HepG2 (cell line): ENCODE data around the gene KRT15. TPM values are rescaled to one million over a fixed set of nuclear protein-coding genes. Genes with fewer than 3 reads are reported as not detected.

Experiments
- ATAC-seq: fragments of 200-7000 bp; cut with Tn5 transposase; 3 replicates; pipeline ENCODE4 v1.9.1; 2020; ENCODE audit warnings: mild to moderate bottlenecking, moderate library complexity
- BruUV-seq: library from RNA; stranded (reverse); fragments of 400-500 nt; replicated peaks from 2 replicates; lab custom pipeline; 2021; lab: Mats Ljungman, UMichigan
- CTCF ChIA-PET: fragments of 300-600 bp; formaldehyde crosslinking; extraction: SDS; loops from one replicate; lab custom pipeline; 2021; ENCODE audit warnings: low total read pairs, inconsistent platforms, low intra/inter-chr PET ratio; lab: Yijun Ruan, JAX
- POLR2A ChIA-PET: fragments of 350-600 bp; sonication (Branson Sonifier 250); formaldehyde crosslinking; loops from one replicate; lab custom pipeline; 2020; ENCODE audit warnings: antibody characterized with exemption, inconsistent platforms; lab: Yijun Ruan, JAX
- DNase-seq: peaks from one replicate; pipeline ENCODE4 v3.0.0-alpha.2; 2015; ENCODE audit warnings: low spot score
- FAIRE-seq: peaks from 3 replicates; lab custom pipeline; 2011; peaks lifted over from hg19 to GRCh38; lab: Jason Lieb, UNC
- H2AFZ ChIP-seq: one replicate; pipeline ENCODE4 v1.6.1; 2011; ENCODE audit warnings: low read length, inconsistent platforms
- H3K27ac ChIP-seq: fragments of 300-600 bp; 3 replicates; pipeline ENCODE4 v1.8.0; 2011; ENCODE audit warnings: mixed run types, mild to moderate bottlenecking, mixed read lengths, low read length, inconsistent platforms; ENCODE audit not compliant: insufficient read depth; ENCODE audit errors: extremely low read length
- H3K27me3 ChIP-seq, 2 experiments: fragments of 200-600 bp in 1 of 2; 2 replicates in 1 of 2; 3 replicates in 1 of 2; pipeline versions ENCODE4 v1.6.0 to v1.8.0; 2011; ENCODE audit warnings: low read length in 2 of 2, mild to moderate bottlenecking in 2 of 2, moderate library complexity in 2 of 2, inconsistent platforms in 1 of 2; ENCODE audit not compliant: insufficient read depth in 2 of 2, control insufficient read depth in 1 of 2
- H3K36me3 ChIP-seq, 2 experiments: fragments of 200-600 bp in 1 of 2; replicated peaks in 1 of 2; 2 replicates in 1 of 2; 3 replicates in 1 of 2; pipeline versions ENCODE4 v1.5.1 to v1.8.0; 2011; ENCODE audit warnings: low read length in 2 of 2, inconsistent platforms in 1 of 2; ENCODE audit not compliant: insufficient read depth in 2 of 2, control insufficient read depth in 1 of 2
- H3K4me1 ChIP-seq: 2 replicates; pipeline ENCODE4 v1.5.1; 2012; ENCODE audit warnings: low read length, inconsistent platforms; ENCODE audit not compliant: insufficient read depth
- H3K4me2 ChIP-seq: 2 replicates; pipeline ENCODE4 v1.6.0; 2011; ENCODE audit warnings: low read depth, low read length, inconsistent platforms
- H3K4me3 ChIP-seq, 3 experiments: fragments of 200-600 bp in 1 of 3; sonication (generic), shearing (Covaris generic) in 1 of 3; replicated peaks in 1 of 3; 2 replicates each; pipeline ENCODE4 v1.5.1; 2011 to 2016; ENCODE audit warnings: low read length in 3 of 3, inconsistent platforms in 2 of 3, low read depth in 2 of 3, mild to moderate bottlenecking in 2 of 3, control low read depth in 1 of 3, mixed read lengths in 1 of 3; ENCODE audit not compliant: insufficient read depth in 1 of 3
- H3K79me2 ChIP-seq: one replicate; pipeline ENCODE4 v1.6.1; 2011; ENCODE audit warnings: low read length, inconsistent platforms; ENCODE audit not compliant: insufficient read depth
- H3K9ac ChIP-seq: 2 replicates; pipeline ENCODE4 v1.6.0; 2011; ENCODE audit warnings: mild to moderate bottlenecking, low read depth, low read length, inconsistent platforms; ENCODE audit not compliant: insufficient read depth
- H3K9me3 ChIP-seq: 2 replicates; pipeline ENCODE4 v1.5.1; 2012; ENCODE audit warnings: mild to moderate bottlenecking, low read length
- H4K20me1 ChIP-seq: 2 replicates; pipeline ENCODE4 v1.6.0; 2011; ENCODE audit warnings: inconsistent platforms, mild to moderate bottlenecking, low read length, moderate library complexity; ENCODE audit not compliant: insufficient read depth
- HOXA3 ChIP-seq: sonication (generic); formaldehyde crosslinking; IDR thresholded peaks from 2 replicates; pipeline ENCODE4 v1.5.0; 2020; ENCODE audit warnings: missing genetic modification reagents
- MTA3 ChIP-seq: sonication (generic); formaldehyde crosslinking; IDR thresholded peaks from 2 replicates; pipeline ENCODE4 v1.4.0; 2020; ENCODE audit warnings: missing genetic modification reagents
- RAD51 ChIP-seq: fragments of 450-650 bp; IDR thresholded peaks from 2 replicates; pipeline ENCODE4 v1.6.1; 2016; ENCODE audit warnings: borderline replicate concordance
- STAG1 ChIP-seq: sonication (generic); formaldehyde crosslinking; IDR thresholded peaks from 2 replicates; pipeline ENCODE4 v1.4.0; 2020; ENCODE audit warnings: missing genetic modification reagents
- USF2 ChIP-seq, 2 experiments: sonication (generic) in 1 of 2; formaldehyde crosslinking in 1 of 2; IDR thresholded peaks; 2 replicates each; pipeline versions ENCODE4 v1.5.1 to v1.6.1; 2011 to 2020; ENCODE audit warnings: borderline replicate concordance in 1 of 2, low read depth in 1 of 2, low read length in 1 of 2, mild to moderate bottlenecking in 1 of 2, missing genetic modification reagents in 1 of 2, moderate library complexity in 1 of 2
- WGBS: methylation state at CpG from one replicate; pipeline ENCODE4 v1.1.6; 2017; ENCODE audit warnings: low lambda C conversion rate; 5-methylcytosine and 5-hydroxymethylcytosine counted together
- in situ Hi-C: cut with HindIII; loops from 2 replicates; pipeline ENCODE4 v1.10.0; 2017; ENCODE audit warnings: low pct_unique_long_range_greater_than_20kb; ENCODE audit not compliant: extremely low pct_ligation_motif_present
- intact Hi-C: fragments of 100-400 bp; cut with micrococcal nuclease; formaldehyde crosslinking; loops from one replicate; pipeline ENCODE4 v1.10.0; 2022; ENCODE audit not compliant: unreplicated experiment
- polyA plus RNA-seq, 8 experiments: library from polyadenylated mRNA; depleted of rRNA in 3 of 8; stranded (reverse) in 7 of 8; unstranded in 1 of 8; fragments of >200 nt; fragmentation: Illumina TruSeq in 4 of 8; extraction: Trizol in 4 of 8; gene quantifications; 2 replicates each; pipeline versions ENCODE4 v1.2.1 to v1.2.3, GENCODE V29; 2011 to 2016; ENCODE audit warnings: low read depth in 4 of 8, missing spikeins in 1 of 8, mixed read lengths in 1 of 8; ENCODE audit not compliant: insufficient read depth in 1 of 8
- total RNA-seq, 5 experiments: library from RNA; depleted of rRNA; stranded (reverse); fragments of >200 nt; fragmentation: Illumina TruSeq; extraction: Trizol; gene quantifications; 2 replicates each; pipeline ENCODE4 v1.2.3, GENCODE V29; 2016; ENCODE audit warnings: low read depth in 1 of 5

Gene KRT15
- total and polyA plus RNA-seq, 2 of the 13 experiments (the other 11 are each of a cell fraction or from before 2014, with no cell fraction given), result 0.46 to 0.63 TPM

GRCh38 chr17:41478237-41478636 lies 40.5 kb downstream of the KRT15 start:
- Histone ChIP-seq H2AFZ (no peak overlapping the region), H3K4me3 (no peak overlapping the region), H3K79me2 (no peaks in the 10 kb centered on the region), H3K9me3 (no peaks in the 10 kb centered on the region), H3K27me3 (peaks cover 2 to 32% of the 10 kb centered on the region in 2 experiments; a peak in 3 of 5 replicates), H3K4me1 (no peaks in the 10 kb centered on the region), H3K36me3 (no peaks in the 10 kb centered on the region), H3K27ac (no peak overlapping the region), H3K4me2 (no peak overlapping the region), H3K9ac (no peak overlapping the region), H4K20me1 (no peaks in the 10 kb centered on the region)
- POLR2A ChIA-PET, result no interaction called here
- intact Hi-C loops, result no loop called here
- in situ Hi-C loops, result no loop called here
- BruUV-seq, result no TSS peak
- ATAC-seq (peak; percentile 60), DNase-seq (no peak), FAIRE-seq (no peak)
- TF ChIP-seq STAG1 (CRISPR knock-in tag) (0 out of 2 replicates have a peak, but pooled peaks have one; percentile 16), MTA3 (no peak)
- 61% methylated on average over 2 of the region's 8 CpGs for WGBS
- CTCF ChIA-PET, result no interaction called here

GRCh38 chr17:41476866-41477815 lies 41.5 kb downstream of the KRT15 start:
- no TSS peak for BruUV-seq
- no peaks in the 10 kb centered on the region for H3K36me3 ChIP-seq
- no peak overlapping the region for H2AFZ ChIP-seq
- no peak overlapping the region for H3K4me2 ChIP-seq
- ChIA-PET CTCF (no interaction called here), POLR2A (no interaction called here)
- in situ Hi-C loops, result no loop called here
- no peaks in the 10 kb centered on the region for H4K20me1 ChIP-seq
- no peak overlapping the region for H3K4me3 ChIP-seq
- FAIRE-seq, result no peak
- TF ChIP-seq USF2 (IDR thresholded peaks at IDR 0.05; ENCODE audit: low read depth, low read length) (0 out of 2 replicates have a peak, but pooled peaks have one; percentile 30), USF2 (CRISPR knock-in tag; IDR thresholded peaks at IDR 0.05; ENCODE audit: borderline replicate concordance) (no peak), HOXA3 (CRISPR knock-in tag) (no peak), RAD51 (peak; percentile 76; the same call in 1 of the 2 replicates)
- intact Hi-C loops, result no loop called here
- H3K4me1 ChIP-seq, result no peaks in the 10 kb centered on the region
- H3K9ac ChIP-seq, result no peak overlapping the region
- no peak for DNase-seq
- peaks cover 2 to 33% of the 10 kb centered on the region in 2 experiments; a peak in 3 of 5 replicates for H3K27me3 ChIP-seq
- ATAC-seq, result no peak
- 37% methylated on average over 21 of the region's 22 CpGs for WGBS
- H3K27ac ChIP-seq, result no peak overlapping the region
- no peaks in the 10 kb centered on the region for H3K79me2 ChIP-seq
- H3K9me3 ChIP-seq, result no peaks in the 10 kb centered on the region
